Measurements from ENCODE around the gene BRWD1.

DNA sequence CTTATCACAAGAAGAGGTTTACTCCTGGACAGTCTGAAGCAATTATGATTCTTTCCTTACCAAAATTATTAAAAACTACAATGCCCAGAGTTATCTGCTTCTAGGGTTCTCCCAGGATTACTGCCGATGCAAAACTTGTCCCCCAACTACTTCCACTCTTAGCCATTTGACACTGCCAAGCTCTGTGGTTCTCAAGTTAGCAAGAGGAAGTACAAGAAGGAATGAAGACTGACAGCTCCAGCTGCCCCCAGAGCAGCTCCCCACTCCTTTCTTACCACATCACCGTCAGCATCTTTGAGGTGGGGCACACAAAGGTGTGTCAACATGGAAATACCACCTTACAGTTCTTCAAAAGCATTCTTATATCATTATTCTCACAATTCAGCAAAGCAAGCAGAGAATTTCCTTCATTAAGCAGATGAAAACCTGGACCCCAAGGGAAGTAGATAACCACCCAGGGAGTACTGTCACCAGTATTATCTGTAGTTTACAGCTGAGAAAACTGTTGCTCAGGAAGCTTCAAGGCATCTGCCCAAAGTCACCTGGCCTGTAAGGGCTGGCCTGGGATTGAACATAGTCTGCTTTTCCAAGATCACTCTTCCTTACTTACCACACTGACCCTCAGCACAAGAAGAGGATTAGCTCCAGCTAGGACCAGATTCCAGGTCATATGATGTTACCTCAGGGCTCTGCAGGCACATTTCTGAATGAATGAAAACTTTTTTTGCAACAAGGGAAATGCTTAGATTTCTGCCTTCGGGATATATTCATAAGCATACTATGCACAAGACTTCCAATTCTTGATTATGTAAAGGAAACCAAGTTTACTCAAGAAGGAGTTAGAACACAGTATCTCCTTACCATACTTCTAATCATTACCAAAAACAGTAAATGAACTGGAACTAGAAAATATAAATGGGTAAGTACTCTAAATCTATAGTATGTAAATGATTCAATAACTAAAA, 139.4 kb downstream of the BRWD1 start:
- TF ChIP-seq, protein P1, sequence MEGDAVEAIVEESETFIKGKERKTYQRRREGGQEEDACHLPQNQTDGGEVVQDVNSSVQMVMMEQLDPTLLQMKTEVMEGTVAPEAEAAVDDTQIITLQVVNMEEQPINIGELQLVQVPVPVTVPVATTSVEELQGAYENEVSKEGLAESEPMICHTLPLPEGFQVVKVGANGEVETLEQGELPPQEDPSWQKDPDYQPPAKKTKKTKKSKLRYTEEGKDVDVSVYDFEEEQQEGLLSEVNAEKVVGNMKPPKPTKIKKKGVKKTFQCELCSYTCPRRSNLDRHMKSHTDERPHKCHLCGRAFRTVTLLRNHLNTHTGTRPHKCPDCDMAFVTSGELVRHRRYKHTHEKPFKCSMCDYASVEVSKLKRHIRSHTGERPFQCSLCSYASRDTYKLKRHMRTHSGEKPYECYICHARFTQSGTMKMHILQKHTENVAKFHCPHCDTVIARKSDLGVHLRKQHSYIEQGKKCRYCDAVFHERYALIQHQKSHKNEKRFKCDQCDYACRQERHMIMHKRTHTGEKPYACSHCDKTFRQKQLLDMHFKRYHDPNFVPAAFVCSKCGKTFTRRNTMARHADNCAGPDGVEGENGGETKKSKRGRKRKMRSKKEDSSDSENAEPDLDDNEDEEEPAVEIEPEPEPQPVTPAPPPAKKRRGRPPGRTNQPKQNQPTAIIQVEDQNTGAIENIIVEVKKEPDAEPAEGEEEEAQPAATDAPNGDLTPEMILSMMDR (conservative IDR thresholded peaks at IDR 0.05 in 1 of 2, IDR thresholded peaks at IDR 0.05 in 1 of 2; ENCODE audit: low read depth in 1 of 2, low read length in 2 of 2): no peak
- TF ChIP-seq EZH2 (IDR thresholded peaks at IDR 0.05; ENCODE audit: low read length, missing control alignments): no peak

All from fibroblast of lung (primary cell).